Fibroblast of lung (primary cell): ENCODE measurements around the gene MNAT1. TPM values are rescaled to one million over a fixed set of nuclear protein-coding genes. Genes with fewer than 3 reads are reported as not detected.
"Not testable (repeated sequence)": the region's sequence is repeated elsewhere in the genome, so short reads cannot be mapped to it uniquely, and the experiment has no call there.

Experiments
- DNase-seq, 2 donors: peaks; one replicate each; pipeline versions ENCODE4 v3.0.0 to v3.0.0-alpha.2; 2010; ENCODE audit warnings: low read depth in 2 of 2
- H2AFZ ChIP-seq: 2 replicates; pipeline ENCODE4 v1.5.1; 2012; ENCODE audit warnings: low read length, control low read depth, inconsistent platforms
- H3K27ac ChIP-seq: 2 replicates; pipeline ENCODE4 v1.5.1; 2011; ENCODE audit warnings: low read length, control low read depth; ENCODE audit not compliant: insufficient read depth
- H3K27me3 ChIP-seq: 2 replicates; pipeline ENCODE4 v1.5.1; 2011; ENCODE audit warnings: mild to moderate bottlenecking, low read length; ENCODE audit not compliant: control insufficient read depth, insufficient read depth
- H3K36me3 ChIP-seq: 2 replicates; pipeline ENCODE4 v1.5.1; 2011; ENCODE audit warnings: low read length; ENCODE audit not compliant: control insufficient read depth, insufficient read depth
- H3K4me1 ChIP-seq: 2 replicates; pipeline ENCODE4 v1.5.1; 2011; ENCODE audit warnings: low read length; ENCODE audit not compliant: control insufficient read depth, insufficient read depth; ENCODE audit errors: extremely low read depth
- H3K4me2 ChIP-seq: 2 replicates; pipeline ENCODE4 v1.5.1; 2011; ENCODE audit warnings: low read length, control low read depth; ENCODE audit not compliant: insufficient read depth; ENCODE audit errors: extremely low read depth
- H3K4me3 ChIP-seq, 4 experiments: fragments of 200-600 bp in 1 of 4; sonication (generic) in 1 of 4; replicated peaks in 1 of 4; 2 replicates each; pipeline ENCODE4 v1.5.1; 2011 to 2016; ENCODE audit warnings: low read length in 4 of 4, low read depth in 3 of 4, mild to moderate bottlenecking in 3 of 4, control low read depth in 2 of 4, inconsistent platforms in 1 of 4, mixed read lengths in 1 of 4; ENCODE audit not compliant: insufficient read depth in 1 of 4; ENCODE audit errors: control extremely low read depth in 1 of 4
- H3K79me2 ChIP-seq: 2 replicates; pipeline ENCODE4 v1.5.1; 2012; ENCODE audit warnings: mild to moderate bottlenecking, low read length, inconsistent platforms; ENCODE audit not compliant: control insufficient read depth, insufficient read depth
- H3K9ac ChIP-seq: 2 replicates; pipeline ENCODE4 v1.5.1; 2011; ENCODE audit warnings: mild to moderate bottlenecking, low read length, control low read depth; ENCODE audit not compliant: insufficient read depth
- H3K9me3 ChIP-seq: 2 replicates; pipeline ENCODE4 v1.5.1; 2012; ENCODE audit warnings: low read depth, low read length; ENCODE audit not compliant: control insufficient read depth, insufficient read depth
- H4K20me1 ChIP-seq: 2 replicates; pipeline ENCODE4 v1.5.1; 2011; ENCODE audit warnings: low read length; ENCODE audit not compliant: control insufficient read depth, insufficient read depth; ENCODE audit errors: extremely low read depth
- CTCF ChIP-seq, 2 donors: IDR thresholded peaks in 1 of 2; conservative IDR thresholded peaks in 1 of 2; 1 replicate in 1 of 2; 2 replicates in 1 of 2; pipeline ENCODE4 v1.5.1; 2011 to 2012; ENCODE audit warnings: low read length in 2 of 2, control low read depth in 1 of 2, inconsistent platforms in 1 of 2, low read depth in 1 of 2, mild to moderate bottlenecking in 1 of 2
- EZH2 ChIP-seq: IDR thresholded peaks from 2 replicates; pipeline ENCODE4 v1.5.1; 2012; ENCODE audit warnings: low read length, control low read depth, mild to moderate bottlenecking; ENCODE audit errors: missing control alignments
- polyA plus RNA-seq, 2 donors: library from polyadenylated mRNA; depleted of rRNA in 1 of 2; stranded (reverse) in 1 of 2; unstranded in 1 of 2; fragments of >200 nt; gene quantifications; 2 replicates each; pipeline ENCODE4 v1.2.1, GENCODE V29; 2011 to 2012; ENCODE audit warnings: missing spikeins in 1 of 2
- total RNA-seq: library from RNA; depleted of rRNA; stranded (reverse); fragments of >200 nt; gene quantifications from 2 replicates; pipeline ENCODE4 v1.2.1, GENCODE V29; 2014

Gene MNAT1
- total and polyA plus RNA-seq, 2 donors (not counting 1 experiment from before 2014, with no cell fraction given), result 48.2 to 58.5 TPM

GRCh38 chr14:60780558-60780957, 46.0 kb downstream of the MNAT1 start:
- peaks cover 21% of the 10 kb centered on the region for H3K79me2 ChIP-seq
- H3K27me3 ChIP-seq, H2AFZ ChIP-seq, H3K4me1 ChIP-seq, H3K27ac ChIP-seq, H3K9me3 ChIP-seq, H4K20me1 ChIP-seq, H3K9ac ChIP-seq, H3K36me3 ChIP-seq, H3K4me3 ChIP-seq, H3K4me2 ChIP-seq, DNase-seq: not testable (repeated sequence)

DNA sequence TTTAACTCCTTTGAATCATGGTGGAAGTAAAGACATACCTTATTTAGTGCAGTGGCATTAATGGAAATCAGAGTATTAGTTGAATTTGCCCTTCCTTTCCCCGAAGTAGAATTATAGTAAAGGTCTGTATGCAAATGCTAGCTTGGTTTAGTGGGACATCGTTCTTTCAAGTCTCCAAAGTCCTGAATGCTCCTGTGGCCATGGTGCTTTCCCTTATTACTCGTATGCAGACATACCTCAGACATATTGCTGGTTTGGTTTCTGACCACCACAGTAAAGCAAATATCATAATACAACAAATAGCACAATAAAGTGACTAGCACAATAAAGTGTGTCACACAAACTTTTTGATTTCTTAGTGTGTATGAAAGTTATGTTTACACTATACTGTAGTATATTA, 52.3 kb downstream of the MNAT1 start:
- DNase-seq, result no peak
- no peaks in the 10 kb centered on the region for H3K9me3 ChIP-seq
- TF ChIP-seq CTCF (conservative IDR thresholded peaks at IDR 0.05 in 1 of 2, IDR thresholded peaks at IDR 0.05 in 1 of 2; ENCODE audit: low read depth in 1 of 2, low read length in 2 of 2), result no peak
- no peaks in the 10 kb centered on the region for H3K79me2 ChIP-seq
- no peaks in the 10 kb centered on the region for H4K20me1 ChIP-seq
- H2AFZ ChIP-seq, result no peak overlapping the region
- no peak overlapping the region for H3K4me3 ChIP-seq
- H3K4me2 ChIP-seq, result no peak overlapping the region
- no peaks in the 10 kb centered on the region for H3K27me3 ChIP-seq
- H3K27ac ChIP-seq, result no peak overlapping the region
- H3K4me1 ChIP-seq, result no peaks in the 10 kb centered on the region
- H3K36me3 ChIP-seq, result no peaks in the 10 kb centered on the region
- H3K9ac ChIP-seq, result no peak overlapping the region

GRCh38 chr14:60789656-60790055, 55.1 kb downstream of the MNAT1 start:
- H3K79me2 ChIP-seq, result no peaks in the 10 kb centered on the region
- H4K20me1 ChIP-seq, result no peaks in the 10 kb centered on the region
- no peaks in the 10 kb centered on the region for H3K27me3 ChIP-seq
- no peak overlapping the region for H2AFZ ChIP-seq
- no peak overlapping the region for H3K4me3 ChIP-seq
- TF ChIP-seq CTCF (conservative IDR thresholded peaks at IDR 0.05 in 1 of 2, IDR thresholded peaks at IDR 0.05 in 1 of 2; ENCODE audit: low read depth in 1 of 2, low read length in 2 of 2) (no peak), EZH2 (no peak)
- no peaks in the 10 kb centered on the region for H3K9me3 ChIP-seq
- H3K4me2 ChIP-seq, result no peak overlapping the region
- H3K36me3 ChIP-seq, result no peaks in the 10 kb centered on the region
- H3K27ac ChIP-seq, result no peak overlapping the region
- no peak for DNase-seq
- H3K9ac ChIP-seq, result no peak overlapping the region
- H3K4me1 ChIP-seq, result no peaks in the 10 kb centered on the region
